GM12891 (cell line): ENCODE measurements around the gene C1QBP.
"Not testable (repeated sequence)": the region's sequence is repeated elsewhere in the genome, so short reads cannot be mapped to it uniquely, and the experiment has no call there.

ENCODE experiments used
- DNase-seq: peaks from one replicate; pipeline ENCODE4 v3.0.0; 2011; ENCODE audit warnings: low spot score; ENCODE audit not compliant: insufficient read length
- FAIRE-seq: peaks from 2 replicates; lab custom pipeline; 2011; peaks lifted over from hg19 to GRCh38; lab: Jason Lieb, UNC
- PAX5 ChIP-seq: IDR thresholded peaks from 2 replicates; pipeline ENCODE4 v1.6.1; 2011; ENCODE audit warnings: low read length, moderate library complexity, mild to moderate bottlenecking; ENCODE audit not compliant: insufficient read depth, severe bottlenecking
- POLR2A ChIP-seq: IDR thresholded peaks from 2 replicates; pipeline ENCODE4 v1.6.1; 2011; ENCODE audit warnings: low read depth, low read length, control low read depth
- POLR2AphosphoS5 ChIP-seq: IDR thresholded peaks from 2 replicates; pipeline ENCODE4 v1.6.1; 2011; ENCODE audit warnings: low read depth, low read length, control low read depth
- POU2F2 ChIP-seq: IDR thresholded peaks from 2 replicates; pipeline ENCODE4 v1.6.1; 2011; ENCODE audit warnings: low read depth, mild to moderate bottlenecking, control low read depth, low read length, moderate library complexity
- SPI1 ChIP-seq: IDR thresholded peaks from 2 replicates; pipeline ENCODE4 v1.6.1; 2011; ENCODE audit warnings: low read depth, low read length, control low read depth
- TAF1 ChIP-seq: IDR thresholded peaks from 2 replicates; pipeline ENCODE4 v1.6.1; 2011; ENCODE audit warnings: low read depth, low read length, control low read depth

Gene C1QBP

GRCh38 chr17:5437721-5438317 lies 1.1 kb downstream of the C1QBP start:
- no peak for TF ChIP-seq POU2F2
- no peak for TF ChIP-seq TAF1
- no peak for TF ChIP-seq POLR2A
- no peak for TF ChIP-seq PAX5
- TF ChIP-seq SPI1 = no peak
- TF ChIP-seq POLR2AphosphoS5 = no peak
- DNase-seq (no peak), FAIRE-seq (no peak)

- DNase-seq, FAIRE-seq: not testable (repeated sequence)
Measured at GRCh38 chr17:5435781-5436315, 3.1 kb downstream of the C1QBP start.

- DNase-seq = no peak
- no peak for FAIRE-seq
- peak; percentile 34; the same call in 1 of the 2 replicates for TF ChIP-seq POLR2AphosphoS5
- TF ChIP-seq POLR2A = no peak
Measured at GRCh38 chr17:5434984-5435383, 4.0 kb downstream of the C1QBP start.

GRCh38 chr17:5431949-5432556 lies 6.9 kb downstream of the C1QBP start:
- FAIRE-seq (no peak), DNase-seq (no peak)
- TF ChIP-seq POLR2AphosphoS5 (peak; percentile 50), PAX5 (no peak), SPI1 (no peak), POLR2A (peak; percentile 65), POU2F2 (no peak)

- not testable (repeated sequence) for FAIRE-seq, DNase-seq
Measured at GRCh38 chr17:5431234-5431633, 7.7 kb downstream of the C1QBP start.

GRCh38 chr17:5430413-5430999 lies 8.4 kb downstream of the C1QBP start:
- TF ChIP-seq PAX5 = no peak
- TF ChIP-seq POU2F2 = no peak
- no peak for FAIRE-seq

GRCh38 chr17:5429191-5429887 lies 9.6 kb downstream of the C1QBP start:
- no peak for TF ChIP-seq POLR2AphosphoS5
- TF ChIP-seq POU2F2 = no peak
- 0 out of 2 replicates have a peak, but pooled peaks have one; percentile 15 for TF ChIP-seq POLR2A
- DNase-seq (no peak), FAIRE-seq (no peak)

More at GRCh38 chr17:5430413-5430999, 8.4 kb downstream of the C1QBP start:
- DNase-seq = no peak

- DNase-seq (no peak), FAIRE-seq (no peak)
- TF ChIP-seq SPI1 (no peak), TAF1 (no peak), POU2F2 (no peak), PAX5 (no peak), POLR2A (no peak), POLR2AphosphoS5 (no peak)
Measured at GRCh38 chr17:5425826-5426225, 13.1 kb downstream of the C1QBP start.

- FAIRE-seq = no peak
- DNase-seq = no peak
- TF ChIP-seq TAF1 = no peak
- TF ChIP-seq POU2F2 = no peak
- TF ChIP-seq POLR2AphosphoS5 = no peak
- no peak for TF ChIP-seq POLR2A
- no peak for TF ChIP-seq PAX5
- no peak for TF ChIP-seq SPI1
Measured at GRCh38 chr17:5424909-5425308, 14.0 kb downstream of the C1QBP start.

GRCh38 chr17:5422505-5422904 lies 16.4 kb downstream of the C1QBP start:
- no peak for TF ChIP-seq POLR2AphosphoS5
- TF ChIP-seq PAX5 = no peak
- no peak for TF ChIP-seq TAF1
- TF ChIP-seq POU2F2 = no peak
- TF ChIP-seq POLR2A = no peak
- TF ChIP-seq SPI1 = no peak
- FAIRE-seq = no peak
- no peak for DNase-seq
